Activated CD4-positive, alpha-beta memory T cell treated with anti-CD3 and anti-CD28 coated beads for 36 hours (primary cell): Measurements from ENCODE around the gene B3GNT8. TPM values are rescaled to one million over a fixed set of nuclear protein-coding genes. Genes with fewer than 3 reads are reported as not detected.
A peak's percentile ranks its signal among the peaks of the same experiment; 100 is the strongest.

Experiments used
- CTCF ChIA-PET: fragments of 350-600 bp; sonication (Branson Sonifier 250); formaldehyde crosslinking; loops from one replicate; lab custom pipeline; 2021; ENCODE audit warnings: antibody characterized with exemption, inconsistent platforms; lab: Charles Lee
- POLR2A ChIA-PET: fragments of 350-600 bp; sonication (Branson Sonifier 250); formaldehyde crosslinking; loops from one replicate; lab custom pipeline; 2021; ENCODE audit warnings: antibody characterized with exemption; lab: Charles Lee
- DNase-seq: peaks from one replicate; pipeline ENCODE4 v3.0.0-alpha.2; 2020
- H3K27ac Mint-ChIP-seq: one replicate; pipeline ENCODE4 v1.8.0; 2021; ENCODE audit warnings: mixed read lengths
- H3K27me3 Mint-ChIP-seq: one replicate; pipeline ENCODE4 v1.8.0; 2021; ENCODE audit warnings: mixed read lengths
- H3K36me3 Mint-ChIP-seq: one replicate; pipeline ENCODE4 v1.8.0; 2021; ENCODE audit warnings: mixed read lengths
- H3K4me1 Mint-ChIP-seq: one replicate; pipeline ENCODE4 v1.8.0; 2021; ENCODE audit warnings: low read depth, mixed read lengths
- H3K4me3 Mint-ChIP-seq: one replicate; pipeline ENCODE4 v1.8.0; 2021; ENCODE audit warnings: mild to moderate bottlenecking, mixed read lengths
- H3K9me3 Mint-ChIP-seq: one replicate; pipeline ENCODE4 v1.8.0; 2021; ENCODE audit warnings: mixed read lengths
- intact Hi-C: fragments of 100-400 bp; cut with micrococcal nuclease; formaldehyde crosslinking; loops from one replicate; pipeline ENCODE4 v1.15.1; 2023
- total RNA-seq, 2 experiments: library from RNA; stranded (reverse); gene quantifications; one replicate each; pipeline ENCODE4 v1.2.3, GENCODE V29; 2021

B3GNT8 gene
- total RNA-seq, 2 experiments from 2014 or later, result 0.55 to 0.68 TPM

DNA sequence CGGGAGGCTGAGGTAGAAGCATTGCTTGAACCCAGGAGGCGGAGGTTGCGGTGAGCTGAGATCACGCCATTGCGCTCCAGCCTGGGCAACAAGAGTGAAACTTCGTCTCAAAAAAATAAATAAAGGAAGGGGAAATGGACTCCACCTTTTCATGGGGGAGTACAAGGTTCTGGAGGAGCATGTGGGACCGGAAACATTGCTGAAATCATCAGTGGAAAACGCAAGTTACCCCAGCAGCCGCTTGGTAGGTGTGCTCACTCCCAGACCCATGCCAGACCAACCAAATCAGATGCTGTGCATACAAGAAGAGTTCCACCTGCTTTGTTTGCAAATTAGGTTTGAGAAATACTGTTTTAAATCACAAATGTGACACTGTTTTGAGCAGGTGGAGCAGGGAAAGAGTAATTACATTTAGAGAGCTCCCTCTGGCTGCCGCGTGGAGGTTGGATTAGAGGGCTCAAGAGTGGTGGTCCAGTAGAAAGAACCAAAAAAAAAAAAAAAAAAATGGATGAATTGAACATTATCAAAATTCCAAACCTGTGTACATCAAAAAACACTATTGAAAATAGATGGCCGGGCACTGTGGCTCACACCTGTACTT is 20.7 kb upstream of the B3GNT8 start:
- Mint-ChIP-seq H3K27me3 (peaks cover 9% of the 10 kb centered on the region), H3K4me1 (peaks cover 7% of the 10 kb centered on the region), H3K36me3 (no peaks in the 10 kb centered on the region), H3K9me3 (no peaks in the 10 kb centered on the region), H3K4me3 (no peak overlapping the region), H3K27ac (no peak overlapping the region)
- no peak for DNase-seq
- POLR2A ChIA-PET, result interaction anchor here (1.2 kb wide), 1 partner anchor 10 kb away, joined by 4 read pairs; no protein-coding TSS in a partner anchor
- CTCF ChIA-PET, result interaction anchor here (0.6 to 8.4 kb wide), 12 partner anchors 9 to 968 kb away, joined by 3 to 281 read pairs (median 16); no protein-coding TSS in a partner anchor
- intact Hi-C loops, result no loop called here

DNA sequence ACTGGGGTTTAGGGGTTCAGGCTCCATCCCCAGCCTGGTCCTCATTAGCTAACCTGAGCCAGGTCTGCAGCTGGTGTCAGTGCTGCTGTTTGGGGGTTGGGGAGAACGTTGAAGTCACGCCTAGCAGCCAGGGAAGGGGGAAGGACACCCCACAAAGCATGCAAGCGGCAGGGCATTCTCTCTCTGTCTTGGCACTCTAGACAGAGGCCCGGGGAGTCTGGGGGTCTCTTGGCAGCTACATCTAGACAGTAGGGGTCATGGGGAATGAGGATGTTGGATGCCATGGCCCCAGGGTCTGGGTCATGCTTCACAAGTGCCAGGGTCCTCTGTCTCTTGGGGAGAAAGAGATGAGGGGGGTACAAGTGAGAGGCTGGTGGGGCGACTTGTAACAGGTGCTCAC is 18.4 kb upstream of the B3GNT8 start:
- Mint-ChIP-seq H3K36me3 (no peaks in the 10 kb centered on the region), H3K9me3 (no peaks in the 10 kb centered on the region), H3K4me1 (peaks cover 7% of the 10 kb centered on the region), H3K27ac (no peak overlapping the region), H3K4me3 (no peak overlapping the region), H3K27me3 (peaks cover 9% of the 10 kb centered on the region)
- intact Hi-C loops, result no loop called here
- ChIA-PET CTCF (interaction anchor here (1.1 to 8.4 kb wide), 3 partner anchors 92 to 152 kb away, joined by 4 to 281 read pairs (median 104); no protein-coding TSS in a partner anchor), POLR2A (no interaction called here)
- no peak for DNase-seq

DNA sequence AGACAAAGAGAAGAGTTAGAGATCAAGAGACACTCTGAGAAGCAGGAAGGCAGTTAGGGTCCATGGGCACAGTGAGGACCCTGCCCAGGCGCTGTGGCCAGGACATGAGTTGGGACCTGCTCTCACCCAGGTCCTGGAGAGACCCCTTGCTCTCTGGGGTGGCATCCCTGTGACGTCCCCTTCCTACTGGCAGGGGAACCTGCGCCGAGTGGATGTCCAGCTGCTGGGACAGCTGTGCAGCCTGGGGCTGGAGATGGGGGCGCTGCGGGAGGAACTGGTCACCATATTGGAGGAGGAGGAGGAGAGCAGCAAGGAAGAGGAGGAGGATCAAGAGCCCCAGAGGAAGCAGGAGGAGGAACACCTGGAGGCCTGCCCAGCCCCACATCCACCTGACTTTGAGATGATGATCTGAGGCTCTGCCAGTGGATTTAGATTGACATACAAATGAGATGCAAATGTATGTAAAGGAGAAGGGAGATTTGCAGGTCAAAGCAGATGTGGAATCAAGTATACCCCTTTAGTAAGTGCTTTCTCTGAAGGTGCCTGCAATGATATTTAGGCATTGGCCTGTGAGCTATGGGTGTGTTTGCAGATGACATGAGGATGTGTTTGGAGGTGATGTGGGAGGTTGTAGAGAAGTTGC is 16.8 kb upstream of the B3GNT8 start:
- no peaks in the 10 kb centered on the region for H3K9me3 Mint-ChIP-seq
- POLR2A ChIA-PET, result no interaction called here
- H3K27me3 Mint-ChIP-seq, result peaks cover 9% of the 10 kb centered on the region
- no peak for DNase-seq
- H3K4me1 Mint-ChIP-seq, result peaks cover 10% of the 10 kb centered on the region
- no peak overlapping the region for H3K4me3 Mint-ChIP-seq
- intact Hi-C loops, result no loop called here
- CTCF ChIA-PET, result interaction anchor here (0.5 kb wide), 1 partner anchor 263 kb away, joined by 3 read pairs; no protein-coding TSS in a partner anchor
- H3K27ac Mint-ChIP-seq, result no peak overlapping the region
- no peaks in the 10 kb centered on the region for H3K36me3 Mint-ChIP-seq

DNA sequence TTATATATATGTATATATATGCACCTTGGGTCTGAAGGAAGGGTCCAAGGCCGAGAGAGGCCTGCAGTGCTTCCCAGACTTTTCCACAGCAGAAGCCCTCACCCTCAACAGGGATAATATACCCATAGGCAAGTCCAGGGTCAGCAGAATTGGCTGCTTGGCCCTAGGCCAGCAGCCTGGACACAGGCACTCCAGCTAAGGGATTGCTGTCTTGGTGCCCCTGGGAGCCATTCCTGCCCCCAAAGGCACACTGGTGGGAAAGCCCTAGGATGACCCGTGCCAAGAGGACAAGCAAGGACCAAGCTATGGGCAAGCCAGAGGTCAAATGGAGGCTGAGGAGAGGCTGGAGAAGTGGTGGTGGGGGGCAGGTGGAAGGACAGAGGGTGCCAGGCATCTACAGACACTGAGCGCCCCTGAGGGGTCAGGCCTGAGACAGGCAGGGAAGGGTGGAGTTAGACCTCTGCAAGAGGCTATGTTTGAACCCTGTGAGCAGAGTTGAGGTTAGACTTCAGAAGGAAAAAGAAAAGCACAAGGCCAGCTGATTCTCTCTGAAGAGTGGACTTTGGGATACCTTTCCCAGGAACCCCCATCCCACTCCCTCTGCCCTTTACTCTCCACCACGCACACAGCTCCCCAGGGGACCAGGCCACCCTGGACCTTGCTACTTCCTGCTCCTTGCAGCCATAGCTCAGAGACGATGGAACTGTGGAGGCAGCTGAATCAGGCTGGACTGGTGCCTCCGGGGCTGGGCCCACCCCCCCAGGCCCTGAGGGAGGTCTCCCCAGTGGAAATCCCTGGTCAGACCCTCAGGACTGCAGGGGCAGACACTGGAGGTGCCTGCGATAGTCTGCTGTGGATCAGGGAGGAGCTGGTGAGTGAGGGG is 15.5 kb upstream of the B3GNT8 start, which contains the start of gene ERICH4:
TSS of gene ERICH4 (plus strand) at position 684 of the 883 bp plus-strand sequence. CDS start at position 698, 14 bp downstream.
- POLR2A ChIA-PET, result no interaction called here
- no peak for DNase-seq
- intact Hi-C loops, result no loop called here
- H3K27ac Mint-ChIP-seq, result no peak within 1 kb of the TSS
- H3K4me1 Mint-ChIP-seq, result peaks cover 11% of the 10 kb centered on the region
- H3K36me3 Mint-ChIP-seq, result peaks cover 3% of the 10 kb centered on the region
- no peaks in the 10 kb centered on the region for H3K9me3 Mint-ChIP-seq
- peaks cover 7% of the 10 kb centered on the region for H3K27me3 Mint-ChIP-seq
- no peak within 1 kb of the TSS for H3K4me3 Mint-ChIP-seq
- CTCF ChIA-PET, result interaction anchor here (6.4 kb wide), 1 partner anchor 127 kb away, joined by 33 read pairs; no protein-coding TSS in a partner anchor

DNA sequence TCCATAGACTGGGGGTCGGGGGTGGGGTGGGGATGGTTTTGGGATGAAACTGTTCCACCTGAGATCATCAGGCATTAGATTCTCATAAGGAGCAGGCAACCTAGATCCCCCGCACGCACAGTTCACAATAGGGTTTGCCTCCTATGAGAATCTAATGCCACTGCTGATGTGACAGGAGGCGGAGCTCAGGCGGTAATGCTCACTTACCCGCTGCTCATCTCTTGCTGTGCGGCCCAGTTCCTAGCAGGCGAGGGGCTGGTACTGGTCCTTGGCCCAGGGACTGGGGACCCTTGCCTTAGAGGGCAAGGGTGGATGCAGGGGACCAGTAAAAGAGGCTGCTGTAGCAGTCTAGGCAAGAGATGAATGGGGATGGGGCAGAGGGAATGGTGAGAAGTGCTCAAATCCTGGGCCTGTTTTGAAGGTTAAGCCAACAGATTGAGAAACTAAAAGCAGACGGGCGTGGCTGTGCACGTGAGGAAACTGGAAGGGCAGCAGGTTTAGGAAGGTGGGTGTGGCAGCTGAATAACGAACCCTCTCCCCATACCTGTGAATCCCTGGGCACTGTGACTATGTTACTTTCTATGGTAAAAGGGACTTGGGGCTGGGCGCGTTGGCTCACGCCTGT is 14.3 kb upstream of the B3GNT8 start:
- intact Hi-C loops, result no loop called here
- Mint-ChIP-seq H3K27me3 (peaks cover 3% of the 10 kb centered on the region), H3K27ac (no peak overlapping the region), H3K4me3 (no peak overlapping the region), H3K36me3 (peaks cover 5% of the 10 kb centered on the region), H3K9me3 (no peaks in the 10 kb centered on the region), H3K4me1 (peaks cover 15% of the 10 kb centered on the region)
- no peak for DNase-seq
- ChIA-PET POLR2A (no interaction called here), CTCF (interaction anchor here (2.5 to 6.4 kb wide), 4 partner anchors 9 to 156 kb away, joined by 9 to 60 read pairs (median 26); no protein-coding TSS in a partner anchor)

DNA sequence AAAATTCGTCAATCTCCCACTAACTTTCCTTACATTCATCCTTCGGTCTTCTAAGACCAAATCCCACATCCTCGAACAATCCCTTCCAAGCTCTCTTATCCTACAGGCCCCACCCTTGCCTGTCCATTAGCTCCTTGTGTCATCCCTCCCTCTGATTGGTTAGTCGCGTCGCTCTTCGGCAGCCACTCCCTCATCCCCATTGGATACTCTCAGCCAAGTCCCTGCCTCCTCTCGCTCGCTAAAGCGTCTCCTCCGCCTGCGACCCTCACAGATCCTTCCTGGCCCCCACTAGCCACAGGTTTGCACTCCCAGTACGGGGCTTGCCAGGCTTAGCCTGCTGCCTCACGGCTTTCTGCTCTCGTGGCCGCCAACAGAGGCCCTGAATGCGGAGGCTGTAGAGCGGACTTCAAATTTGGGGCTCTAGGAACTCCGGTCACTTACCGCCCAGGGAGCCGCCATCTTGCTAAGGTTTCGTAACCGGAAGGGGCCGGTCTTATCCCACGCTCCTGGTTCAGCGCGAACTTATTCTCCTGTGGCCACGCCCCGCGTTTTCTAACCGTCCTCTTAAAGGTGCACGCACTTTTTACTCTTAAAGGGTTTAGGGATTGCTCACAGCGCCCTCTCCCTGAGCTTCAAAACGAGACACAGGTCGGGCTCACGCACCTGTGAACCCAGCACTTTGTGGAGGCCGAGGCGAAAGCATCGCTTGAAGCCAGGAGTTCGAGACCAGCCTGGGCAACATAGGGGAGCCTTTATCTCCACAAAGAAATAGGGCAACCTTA is 12.5 kb upstream of the B3GNT8 start, which contains the start of gene DMAC2:
TSS of gene DMAC2 (minus strand) at position 472 of the 782 bp plus-strand sequence. CDS start at position 459, 13 bp downstream.
- peaks cover 5% of the 10 kb centered on the region for H3K36me3 Mint-ChIP-seq
- intact Hi-C loops, result loop anchor here (1.0 kb wide), 1 partner anchor 42 kb away; the partner anchor contains the start of genes BCKDHA and EXOSC5
- H3K4me3 Mint-ChIP-seq, result no peak within 1 kb of the TSS
- DNase-seq, result peak; percentile 98
- no peaks in the 10 kb centered on the region for H3K27me3 Mint-ChIP-seq
- ChIA-PET POLR2A (interaction anchor here (0.5 to 1.8 kb wide), 7 partner anchors 11 to 420 kb away, joined by 3 to 9 read pairs (median 4); partner anchors contain the start of genes B9D2 and RPS19), CTCF (interaction anchor here (0.6 to 6.4 kb wide), 21 partner anchors 8 to 207 kb away, joined by 3 to 60 read pairs (median 6); partner anchors contain the start of genes B9D2 and CEACAM21)
- no peaks in the 10 kb centered on the region for H3K9me3 Mint-ChIP-seq
- H3K27ac Mint-ChIP-seq, result no peak within 1 kb of the TSS
- H3K4me1 Mint-ChIP-seq, result peaks cover 15% of the 10 kb centered on the region

DNA sequence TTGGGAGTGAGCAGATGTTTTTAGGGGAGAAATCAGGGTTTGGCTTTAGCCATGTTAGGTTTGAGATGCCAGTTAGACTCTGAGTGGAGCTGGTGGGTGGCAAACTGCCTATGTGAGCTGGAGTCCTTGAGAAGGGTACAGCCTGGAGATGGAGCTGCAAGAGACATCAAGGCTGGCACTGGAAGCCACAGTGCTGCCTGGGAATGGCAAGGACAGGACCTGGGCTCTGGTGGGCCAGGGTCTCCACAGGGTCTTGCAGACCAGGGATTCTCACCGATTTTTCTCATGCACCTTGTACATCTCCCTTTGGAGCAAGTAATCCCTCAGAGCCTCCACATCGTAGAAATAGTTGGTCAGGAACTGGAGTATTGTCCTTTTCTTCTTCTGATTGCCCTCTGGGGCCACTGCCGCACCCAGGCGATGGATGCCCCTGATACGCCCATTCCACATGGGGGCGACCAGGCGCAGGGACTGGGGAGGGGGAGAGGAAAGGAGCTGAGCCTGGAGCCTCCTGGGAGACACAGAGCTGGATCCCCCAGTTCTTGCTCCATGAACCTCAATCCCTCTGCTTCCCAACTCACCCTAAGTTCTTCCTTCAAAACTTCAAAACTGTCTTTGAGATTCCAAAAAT is 10.9 kb upstream of the B3GNT8 start:
- Mint-ChIP-seq H3K36me3 (peaks cover 8% of the 10 kb centered on the region), H3K27ac (no peak overlapping the region), H3K27me3 (no peaks in the 10 kb centered on the region), H3K4me3 (no peak overlapping the region), H3K4me1 (peaks cover 15% of the 10 kb centered on the region), H3K9me3 (no peaks in the 10 kb centered on the region)
- intact Hi-C loops, result no loop called here
- CTCF ChIA-PET, result interaction anchor here (1.2 to 6.4 kb wide), 4 partner anchors 12 to 132 kb away, joined by 3 to 60 read pairs (median 22); no protein-coding TSS in a partner anchor
- POLR2A ChIA-PET, result interaction anchor here (1.3 kb wide), 1 partner anchor 118 kb away, joined by 4 read pairs; no protein-coding TSS in a partner anchor
- DNase-seq, result no peak

DNA sequence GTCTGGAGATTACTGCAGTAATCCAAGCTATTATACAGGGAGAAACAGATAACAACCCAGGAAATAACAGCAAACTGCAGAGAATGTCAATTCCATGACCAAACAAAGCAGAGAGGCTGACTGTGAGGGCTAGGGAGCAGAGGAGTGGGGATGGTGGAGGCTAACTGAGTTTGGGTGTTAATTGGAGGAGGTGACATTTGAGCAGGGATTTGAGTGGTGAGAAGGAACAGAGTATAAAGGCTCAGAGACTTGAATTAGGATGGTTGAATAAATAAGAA is 9.4 kb upstream of the B3GNT8 start:
- no peaks in the 10 kb centered on the region for H3K27me3 Mint-ChIP-seq
- H3K9me3 Mint-ChIP-seq, result no peaks in the 10 kb centered on the region
- peaks cover 15% of the 10 kb centered on the region for H3K4me1 Mint-ChIP-seq
- no peak overlapping the region for H3K27ac Mint-ChIP-seq
- peaks cover 22% of the 10 kb centered on the region for H3K36me3 Mint-ChIP-seq
- H3K4me3 Mint-ChIP-seq, result no peak overlapping the region
- DNase-seq, result no peak
- ChIA-PET CTCF (interaction anchor here (1.1 to 2.9 kb wide), 3 partner anchors 13 to 161 kb away, joined by 3 to 9 read pairs (median 3); no protein-coding TSS in a partner anchor), POLR2A (interaction anchor here (1.2 to 1.7 kb wide), 2 partner anchors 8 to 127 kb away, joined by 4 to 5 read pairs; no protein-coding TSS in a partner anchor)
- intact Hi-C loops, result no loop called here

DNA sequence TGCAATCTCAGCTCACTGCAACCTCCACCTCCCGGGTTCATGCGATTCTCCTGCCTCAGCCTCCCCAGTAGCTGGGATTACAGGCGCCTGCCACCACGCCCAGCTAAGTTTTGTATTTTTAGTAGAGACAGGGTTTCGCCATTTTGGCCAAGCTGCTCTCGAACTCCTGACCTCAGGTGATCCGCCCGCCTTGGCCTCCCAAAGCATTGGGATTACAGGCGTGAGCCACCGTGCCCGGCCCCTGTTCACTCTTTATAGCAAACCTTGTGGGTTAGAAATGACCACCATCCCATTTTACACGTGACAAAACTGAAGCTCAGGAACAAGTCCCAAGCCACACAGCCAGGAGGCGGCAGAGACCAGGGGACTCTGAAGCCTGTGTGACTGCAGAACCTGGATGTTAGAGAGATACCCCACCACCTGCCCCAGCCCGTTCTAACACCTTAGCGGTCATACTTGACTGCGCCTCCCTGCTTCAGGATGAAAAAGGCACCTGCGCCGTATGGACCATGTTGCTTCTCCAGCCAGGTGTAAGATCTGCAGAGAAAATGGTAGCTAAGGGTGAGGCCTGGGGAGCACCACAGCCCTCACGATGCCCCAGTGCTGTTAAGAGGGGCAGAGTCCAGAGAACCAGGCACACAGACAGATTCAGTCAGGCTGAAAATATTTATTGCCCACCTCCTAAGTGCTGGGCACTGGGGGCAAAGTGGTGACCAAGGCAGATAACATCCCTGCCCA is 8.9 kb upstream of the B3GNT8 start:
- Mint-ChIP-seq H3K4me1 (peaks cover 15% of the 10 kb centered on the region), H3K9me3 (no peaks in the 10 kb centered on the region), H3K27ac (no peak overlapping the region), H3K4me3 (no peak overlapping the region), H3K27me3 (no peaks in the 10 kb centered on the region), H3K36me3 (peaks cover 23% of the 10 kb centered on the region)
- intact Hi-C loops, result no loop called here
- ChIA-PET CTCF (interaction anchor here (1.1 to 2.9 kb wide), 3 partner anchors 13 to 161 kb away, joined by 3 to 9 read pairs (median 3); no protein-coding TSS in a partner anchor), POLR2A (interaction anchor here (1.2 to 1.7 kb wide), 2 partner anchors 8 to 128 kb away, joined by 4 to 5 read pairs; no protein-coding TSS in a partner anchor)
- no peak for DNase-seq
